PFSK-1 (cell line): ENCODE results near the gene FAM234A.

ENCODE experiments used
- POLR2AphosphoS5 ChIP-seq: IDR thresholded peaks from 2 replicates; pipeline ENCODE4 v1.6.1; 2012; ENCODE audit warnings: low read depth, mild to moderate bottlenecking, control low read depth, low read length, moderate library complexity
- SIN3A ChIP-seq: IDR thresholded peaks from 2 replicates; pipeline ENCODE4 v1.6.1; 2012; ENCODE audit warnings: mild to moderate bottlenecking, low read length, moderate library complexity, borderline replicate concordance; ENCODE audit not compliant: insufficient read depth
- TAF1 ChIP-seq: IDR thresholded peaks from 2 replicates; pipeline ENCODE4 v1.6.1; 2012; ENCODE audit warnings: low read length, control low read depth, borderline replicate concordance; ENCODE audit not compliant: insufficient read depth

DNA sequence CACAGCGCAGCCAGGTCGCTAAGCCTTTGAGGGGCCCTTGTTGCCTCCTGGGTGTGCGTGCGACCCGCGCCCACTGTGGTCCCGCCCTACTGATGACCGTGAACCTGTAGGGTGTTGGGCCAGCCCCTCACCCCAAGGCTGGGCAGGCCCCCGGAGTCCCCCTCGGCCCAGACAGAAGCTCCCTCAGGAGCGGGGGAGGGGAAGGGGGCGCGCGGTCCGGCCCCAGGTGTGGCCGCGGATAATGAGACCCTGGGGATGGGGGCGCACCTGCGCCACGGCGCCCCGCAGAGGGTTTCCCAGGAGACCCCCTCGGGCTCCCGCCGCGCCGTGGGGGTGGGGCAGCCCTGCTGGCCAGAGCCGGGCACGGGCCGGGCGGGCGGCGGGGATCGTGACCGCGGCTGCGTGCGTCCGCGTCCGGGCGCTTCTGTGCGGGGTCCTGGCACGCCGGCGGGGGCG is 45.4 kb downstream of the FAM234A start:
- no peak for TF ChIP-seq SIN3A
- no peak for TF ChIP-seq POLR2AphosphoS5
- TF ChIP-seq TAF1, result no peak
